ENCODE results near the gene ETV6.

The ETV6 gene

DNA sequence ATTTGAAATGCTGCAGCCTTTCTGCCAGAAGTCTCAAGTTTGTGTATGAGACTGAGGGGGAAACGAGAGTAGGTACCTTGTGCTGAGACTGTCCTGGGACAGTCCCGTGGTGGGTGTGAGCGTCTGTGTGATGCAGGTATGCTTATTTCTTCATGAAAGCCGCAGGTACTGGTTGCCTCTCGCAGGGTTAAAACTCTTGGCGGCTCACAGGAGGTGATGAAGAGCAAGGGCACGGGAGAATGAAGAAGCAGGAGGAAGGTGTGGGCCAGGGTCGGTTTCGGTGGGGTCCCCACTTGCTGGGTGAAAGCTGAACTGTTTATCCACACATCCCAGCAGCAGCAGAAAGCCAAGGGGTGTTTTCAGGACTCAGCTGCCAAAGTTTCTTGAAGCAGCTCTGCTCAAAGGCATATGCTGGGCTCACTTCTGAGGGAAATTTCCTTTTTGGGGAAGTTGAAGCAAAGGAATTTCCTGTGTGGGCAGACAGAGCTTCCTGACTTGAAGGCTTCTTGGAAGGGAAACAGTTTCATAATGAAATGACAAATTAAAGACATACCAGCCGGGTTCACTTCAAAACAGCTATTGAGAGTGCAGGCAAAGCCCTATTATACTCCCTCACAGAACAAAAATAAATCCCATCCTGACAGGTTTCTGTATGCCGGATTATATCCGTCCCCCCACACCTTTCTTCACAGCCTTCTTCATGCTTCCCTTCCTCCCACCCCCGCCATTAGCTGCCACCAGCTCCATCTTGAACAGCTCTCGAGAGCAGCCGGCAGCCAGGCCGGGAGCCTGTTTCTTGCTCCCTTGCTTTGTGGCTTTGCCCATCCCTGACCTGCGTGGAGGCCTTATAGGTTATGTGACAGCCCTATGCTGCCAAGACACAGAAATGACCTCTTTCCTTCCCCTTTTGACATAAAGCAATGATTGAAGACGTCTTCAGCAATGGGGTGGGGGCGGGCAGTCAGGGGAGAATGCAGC is 116.6 kb downstream of the ETV6 start:
- TF ChIP-seq POLR2AphosphoS5 (IDR thresholded peaks at IDR 0.05; ENCODE audit: low read depth, low read length) (peak; percentile 49; the same call in 1 of the 2 replicates), POLR2A (IDR thresholded peaks at IDR 0.05; ENCODE audit: low read depth, low read length) (no peak), TAF1 (IDR thresholded peaks at IDR 0.05; ENCODE audit: borderline replicate concordance, low read depth, low read length) (peak; percentile 29; the same call in 1 of the 2 replicates)
- DNase-seq (ENCODE audit: insufficient read length) (no peak), FAIRE-seq (peak; percentile 97)

DNA sequence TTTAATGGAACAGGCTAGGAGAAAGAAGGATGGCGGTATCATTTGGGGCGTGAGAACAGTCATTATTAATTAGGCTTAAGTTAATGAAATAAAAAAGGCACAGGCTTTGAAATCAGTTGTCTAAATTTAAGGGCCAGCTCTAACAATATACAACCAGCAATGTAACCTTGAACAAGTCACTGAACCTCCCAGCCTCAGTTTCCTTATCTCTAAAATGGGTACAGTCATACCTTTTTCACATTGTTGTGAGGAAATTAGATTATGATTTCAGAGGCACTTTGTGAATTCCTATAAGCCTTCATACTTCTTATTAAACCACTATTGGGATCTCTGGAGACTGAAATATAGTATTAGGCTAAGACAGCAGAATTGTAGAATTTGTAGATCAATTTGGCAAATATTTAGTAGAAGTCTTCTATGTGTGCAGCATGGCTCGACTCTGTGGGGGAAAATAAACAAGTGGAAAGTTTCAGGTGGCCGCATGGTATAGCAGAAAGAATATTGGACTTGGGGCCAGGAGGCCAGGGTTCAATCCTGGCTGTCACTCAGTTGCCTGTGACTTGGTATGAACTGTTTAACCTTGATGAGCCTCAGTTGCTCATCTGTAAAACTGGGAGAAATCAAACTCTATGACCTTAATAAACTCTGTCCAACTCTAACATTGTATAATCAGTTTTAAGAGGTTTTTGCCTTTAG is 117.7 kb downstream of the ETV6 start:
- FAIRE-seq (no peak), DNase-seq (ENCODE audit: insufficient read length) (no peak)
- no peak for TF ChIP-seq POLR2A (IDR thresholded peaks at IDR 0.05; ENCODE audit: low read depth, low read length)
- TF ChIP-seq TAF1 (IDR thresholded peaks at IDR 0.05; ENCODE audit: borderline replicate concordance, low read depth, low read length), result no peak
- TF ChIP-seq POLR2AphosphoS5 (IDR thresholded peaks at IDR 0.05; ENCODE audit: low read depth, low read length), result no peak

DNA sequence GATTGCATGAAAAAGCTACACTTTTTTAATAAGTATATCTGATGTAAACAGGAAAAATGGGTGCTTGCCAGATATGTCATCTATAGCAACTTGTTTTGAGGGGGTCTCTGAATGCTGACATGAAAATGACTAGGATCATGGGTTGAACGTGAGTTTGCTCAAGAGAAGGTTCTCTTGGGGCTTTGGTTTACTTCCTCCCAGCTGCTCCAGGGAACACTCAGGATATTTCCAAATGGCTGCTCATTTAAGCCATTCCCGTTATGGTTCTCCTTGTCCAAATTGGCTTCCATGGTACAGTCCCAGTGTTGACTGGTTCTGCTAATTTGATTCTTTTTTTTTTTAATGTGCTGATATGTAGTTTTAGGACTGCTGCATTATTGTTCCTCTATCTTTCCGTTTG is 118.3 kb downstream of the ETV6 start:
- DNase-seq (ENCODE audit: insufficient read length), result no peak
- FAIRE-seq, result no peak
- TF ChIP-seq TAF1 (IDR thresholded peaks at IDR 0.05; ENCODE audit: borderline replicate concordance, low read depth, low read length) (no peak), POLR2AphosphoS5 (IDR thresholded peaks at IDR 0.05; ENCODE audit: low read depth, low read length) (no peak), POLR2A (IDR thresholded peaks at IDR 0.05; ENCODE audit: low read depth, low read length) (no peak)

DNA sequence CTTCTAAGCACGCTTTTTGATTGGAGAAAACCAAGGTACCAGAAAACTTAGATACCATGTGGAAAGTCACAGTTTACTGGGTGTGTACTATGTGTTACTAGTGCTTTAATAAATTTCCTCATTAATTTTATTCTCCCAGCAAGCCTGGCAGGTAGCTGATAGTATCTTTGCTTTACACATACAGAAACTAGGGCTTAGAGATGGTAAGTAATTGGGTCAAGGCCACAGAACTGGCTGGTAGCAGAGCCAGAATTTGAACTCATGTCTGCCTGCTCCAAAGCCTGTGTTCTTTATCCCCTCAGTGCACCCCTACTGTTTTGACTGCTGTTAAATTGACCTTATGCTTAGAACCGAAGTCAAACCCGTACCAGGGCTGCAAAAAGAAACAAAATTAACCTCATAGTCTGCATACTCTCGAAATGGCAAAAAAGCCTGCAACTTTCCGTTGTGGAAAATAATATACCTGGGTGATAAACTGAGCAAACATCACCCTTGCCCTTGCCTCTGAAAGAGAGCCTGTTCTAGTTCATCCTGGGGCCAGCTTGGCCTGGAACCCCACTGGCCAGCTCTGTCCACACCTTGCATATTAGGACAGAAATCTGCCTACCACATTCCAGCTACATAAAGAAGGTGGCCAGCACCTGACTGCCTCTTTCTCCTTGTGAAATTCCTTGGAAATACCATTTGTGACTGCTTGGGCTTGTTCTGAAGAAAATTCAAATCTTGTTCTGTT is 118.9 kb downstream of the ETV6 start:
- DNase-seq (ENCODE audit: insufficient read length), result no peak
- FAIRE-seq, result no peak
- no peak for TF ChIP-seq TAF1 (IDR thresholded peaks at IDR 0.05; ENCODE audit: borderline replicate concordance, low read depth, low read length)
- TF ChIP-seq POLR2A (IDR thresholded peaks at IDR 0.05; ENCODE audit: low read depth, low read length), result no peak
- TF ChIP-seq POLR2AphosphoS5 (IDR thresholded peaks at IDR 0.05; ENCODE audit: low read depth, low read length), result no peak

DNA sequence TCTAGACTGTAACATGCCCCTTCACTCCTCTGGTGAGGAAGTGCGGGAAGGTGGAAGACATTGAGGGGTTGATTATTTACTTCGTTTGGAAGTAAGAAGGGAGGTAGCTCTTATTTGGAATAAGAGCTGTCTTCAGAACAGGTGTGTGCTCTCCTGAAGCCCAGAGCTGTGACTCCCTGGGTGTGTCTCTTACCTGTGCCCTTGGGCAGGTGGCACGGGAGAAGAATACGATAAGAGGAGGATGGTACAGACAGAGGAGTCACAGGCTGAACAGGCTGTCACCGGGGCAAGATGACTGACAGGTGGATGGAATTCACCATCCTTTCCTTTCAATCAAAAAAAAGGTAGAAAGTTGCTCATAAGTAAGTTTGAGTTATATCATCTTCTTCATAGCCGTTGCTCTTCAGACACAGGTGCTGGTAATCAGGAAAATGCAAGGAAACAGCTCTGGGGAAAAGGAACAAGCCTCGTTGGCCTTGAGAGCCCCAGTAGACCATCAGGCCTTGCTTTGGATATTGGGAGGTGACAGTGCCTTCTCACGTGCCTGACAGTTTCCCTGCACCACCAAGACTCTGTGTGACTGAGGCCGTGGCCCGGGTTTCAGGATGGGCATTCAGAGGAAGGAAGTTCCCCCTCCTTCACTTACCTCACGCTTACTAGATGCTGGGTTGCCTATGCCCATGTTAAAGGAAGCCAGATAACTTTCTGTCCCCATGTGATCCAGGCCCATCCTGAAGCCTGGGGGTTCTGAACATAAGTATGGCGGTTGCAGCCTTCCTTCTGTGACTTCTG is 120.4 kb downstream of the ETV6 start:
- FAIRE-seq (peak; percentile 17), DNase-seq (ENCODE audit: insufficient read length) (no peak)
- TF ChIP-seq POLR2AphosphoS5 (IDR thresholded peaks at IDR 0.05; ENCODE audit: low read depth, low read length) (no peak), TAF1 (IDR thresholded peaks at IDR 0.05; ENCODE audit: borderline replicate concordance, low read depth, low read length) (no peak), POLR2A (IDR thresholded peaks at IDR 0.05; ENCODE audit: low read depth, low read length) (no peak)

DNA sequence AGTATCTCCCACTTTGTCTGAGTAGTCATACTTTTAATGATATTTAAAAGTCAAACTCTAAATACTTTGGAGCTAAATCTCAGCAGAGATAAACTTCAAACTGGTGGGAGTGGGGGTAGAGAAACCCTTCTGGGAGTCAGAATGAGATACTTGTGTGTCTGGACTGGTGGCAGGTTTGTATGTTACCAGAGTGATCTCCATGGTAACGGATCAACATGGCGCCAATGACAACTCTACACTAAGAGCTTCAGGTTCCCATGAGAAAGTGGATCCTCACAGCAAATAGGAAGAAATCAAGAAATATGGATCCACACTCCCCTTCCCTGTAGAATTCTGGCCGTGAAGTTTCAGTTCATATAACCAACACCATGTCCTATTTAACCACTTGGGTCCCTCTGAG is 121.9 kb downstream of the ETV6 start:
- DNase-seq (ENCODE audit: insufficient read length) (no peak), FAIRE-seq (peak; percentile 9)
- TF ChIP-seq TAF1 (IDR thresholded peaks at IDR 0.05; ENCODE audit: borderline replicate concordance, low read depth, low read length) (no peak), POLR2A (IDR thresholded peaks at IDR 0.05; ENCODE audit: low read depth, low read length) (no peak)

DNA sequence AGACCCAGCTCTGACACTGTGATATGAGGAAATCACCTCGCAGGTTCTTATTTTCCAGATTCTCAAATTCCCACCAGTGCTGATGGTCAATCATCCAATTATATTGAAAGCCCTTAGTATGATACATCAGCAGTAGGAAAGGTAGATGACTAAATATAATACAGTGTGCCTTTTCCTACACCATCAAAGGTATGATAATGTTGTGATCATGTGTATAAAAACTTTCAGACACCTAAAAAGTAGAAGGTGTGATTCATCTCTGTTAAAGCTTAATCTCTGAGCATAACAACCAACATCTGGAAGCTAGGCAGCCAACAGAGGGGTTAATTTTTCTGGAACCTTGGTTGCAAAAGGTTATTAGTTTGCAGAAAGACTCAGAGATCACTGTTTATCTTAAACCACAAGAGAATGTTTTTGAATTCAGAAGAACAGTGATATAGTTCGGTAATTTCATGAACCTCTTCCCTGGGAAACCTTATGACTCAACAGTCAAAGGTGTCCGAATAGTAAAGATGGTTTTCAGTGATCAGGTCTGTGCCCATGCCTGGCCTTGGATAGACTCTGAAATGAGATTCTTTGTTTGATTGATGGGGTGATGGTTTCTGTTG is 122.5 kb downstream of the ETV6 start:
- FAIRE-seq, result peak; percentile 74
- TF ChIP-seq TAF1 (IDR thresholded peaks at IDR 0.05; ENCODE audit: borderline replicate concordance, low read depth, low read length) (no peak), POLR2A (IDR thresholded peaks at IDR 0.05; ENCODE audit: low read depth, low read length) (no peak), POLR2AphosphoS5 (IDR thresholded peaks at IDR 0.05; ENCODE audit: low read depth, low read length) (no peak)

DNA sequence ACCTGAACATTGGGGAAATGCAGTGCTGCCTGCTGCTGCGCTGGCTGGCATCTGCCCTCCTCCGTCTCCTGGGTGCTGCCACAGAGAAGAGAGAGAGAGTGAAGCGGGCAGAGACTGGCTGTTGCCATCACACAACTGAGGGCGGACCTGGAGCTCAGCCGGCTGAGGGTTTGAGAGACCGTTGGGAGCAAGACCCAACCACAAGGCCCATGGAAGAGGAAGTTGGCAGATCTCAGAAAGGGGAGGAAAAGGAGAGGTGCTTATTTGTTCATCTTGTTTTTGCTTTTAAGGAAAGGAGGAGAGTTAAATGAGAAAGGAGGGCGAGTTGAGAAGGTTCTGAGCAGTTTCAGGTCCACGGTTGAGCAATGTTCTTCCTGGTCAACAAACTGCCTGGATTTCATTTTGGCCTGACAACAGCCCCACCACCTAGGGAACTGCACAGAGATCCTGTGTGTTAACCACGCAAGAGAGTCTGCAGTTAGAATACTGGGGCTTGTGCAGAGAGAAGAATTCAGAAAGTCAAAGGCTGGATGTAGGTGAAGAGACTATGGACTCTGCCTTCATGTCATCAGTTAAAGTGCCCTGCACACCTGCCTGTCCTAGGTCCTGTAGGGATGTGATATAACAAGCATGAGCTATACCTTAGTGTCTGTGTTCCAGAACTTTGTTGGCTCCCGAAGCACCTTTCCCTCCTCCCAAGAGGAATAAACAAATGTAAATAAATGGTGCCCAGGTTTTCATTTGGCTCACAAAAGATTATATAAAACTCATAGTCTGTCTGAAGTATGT is 124.6 kb downstream of the ETV6 start:
- FAIRE-seq, result no peak
- TF ChIP-seq POLR2AphosphoS5 (IDR thresholded peaks at IDR 0.05; ENCODE audit: low read depth, low read length) (no peak), TAF1 (IDR thresholded peaks at IDR 0.05; ENCODE audit: borderline replicate concordance, low read depth, low read length) (no peak), POLR2A (IDR thresholded peaks at IDR 0.05; ENCODE audit: low read depth, low read length) (no peak)
- no peak for DNase-seq (ENCODE audit: insufficient read length)

More for the DNA sequence above, 122.5 kb downstream of the ETV6 start:
- no peak for DNase-seq (ENCODE audit: insufficient read length)

DNA sequence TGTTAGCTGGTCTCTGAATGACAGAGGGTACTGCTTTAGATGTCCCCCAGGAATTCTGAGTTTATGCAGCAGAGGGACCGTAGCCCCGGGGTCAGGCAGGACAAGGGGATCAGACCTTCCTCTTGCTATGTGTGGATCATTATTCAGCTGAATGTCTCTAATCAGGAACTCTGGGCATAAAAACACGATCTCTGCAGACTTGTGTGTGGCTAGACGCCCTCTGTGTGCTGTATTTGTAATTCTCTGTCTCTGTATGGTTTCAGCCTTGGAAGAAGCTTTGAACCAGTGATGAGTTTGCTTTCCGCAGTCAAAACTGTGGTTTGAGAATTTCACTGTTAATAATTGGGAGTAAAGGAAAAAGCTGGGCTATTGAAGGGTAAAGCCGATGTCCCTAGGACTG is 125.3 kb downstream of the ETV6 start:
- TF ChIP-seq TAF1 (IDR thresholded peaks at IDR 0.05; ENCODE audit: borderline replicate concordance, low read depth, low read length) (no peak), POLR2AphosphoS5 (IDR thresholded peaks at IDR 0.05; ENCODE audit: low read depth, low read length) (no peak), POLR2A (IDR thresholded peaks at IDR 0.05; ENCODE audit: low read depth, low read length) (no peak)
- DNase-seq (ENCODE audit: insufficient read length) (no peak), FAIRE-seq (peak; percentile 66)

All from GM12892 (cell line).